Right lobe of liver (tissue), 4 donors: ENCODE data around the gene GRM2.

Source experiments
- POLR2A ChIP-seq: fragments of 450-650 bp; IDR thresholded peaks from one replicate; pipeline ENCODE4 v1.6.1; 2017; ENCODE audit warnings: antibody characterized with exemption, mild to moderate bottlenecking
- TF ChIP-seq, protein P1 (sequence below), 4 donors: fragments of 200-600 bp in 3 of 4; fragments of 450-650 bp in 1 of 4; IDR thresholded peaks; one replicate each; pipeline versions ENCODE4 v1.5.1 to v1.8.0; 2016 to 2022; ENCODE audit warnings: antibody characterized with exemption in 4 of 4, mild to moderate bottlenecking in 2 of 4
- donor health status: DM: no; HTN: no; CAD: no.
- donor health status: DM: no; HTN: no; CAD: no.
- donor health status: DM: no; HTN: yes; CAD: no.

DNA sequence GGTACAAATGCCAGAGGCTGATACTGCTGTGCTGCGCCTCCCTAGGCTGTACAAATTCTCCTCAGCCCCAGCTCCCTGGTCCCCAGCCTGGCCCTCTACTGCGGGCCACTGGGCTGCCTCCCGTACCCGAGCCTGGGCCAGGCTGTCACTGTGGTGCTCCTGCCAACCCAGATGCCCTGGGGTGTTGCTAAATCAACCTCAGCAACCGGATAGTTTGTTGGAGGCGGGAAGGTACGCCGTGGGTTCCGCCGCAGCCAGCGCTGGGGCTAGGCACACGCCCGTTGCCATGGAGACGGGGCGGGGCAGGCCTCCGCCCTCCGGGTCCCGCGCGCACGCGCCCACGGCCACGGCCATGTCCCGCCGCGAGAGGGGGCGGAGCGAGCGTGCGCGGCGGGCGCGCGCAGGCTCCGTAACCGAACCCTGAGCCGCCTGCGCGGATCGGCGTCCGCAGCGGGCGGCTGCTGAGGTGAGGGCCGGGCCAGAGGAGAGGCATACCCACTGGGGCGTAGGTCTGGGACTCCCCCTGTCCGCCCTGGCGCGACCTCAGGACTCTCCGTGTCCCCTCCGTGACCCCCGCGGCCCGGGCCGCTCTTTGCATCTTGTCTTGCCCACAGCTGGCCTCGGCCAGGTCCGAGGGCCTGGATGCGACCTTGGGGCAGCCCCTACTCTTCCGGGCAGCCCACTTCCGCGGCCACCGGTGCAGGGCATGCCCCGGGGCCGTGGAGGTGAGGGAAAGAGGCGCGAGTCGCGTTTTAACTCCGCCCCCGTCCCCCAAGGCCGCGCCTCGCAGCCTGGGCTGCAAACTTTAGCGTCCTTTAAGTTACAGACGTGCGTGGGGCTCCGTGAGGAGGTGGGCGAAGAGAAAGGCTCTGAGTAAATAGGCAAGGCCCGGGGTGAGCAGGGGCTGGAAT is 35.8 kb upstream of the GRM2 start, which contains the start of gene TEX264:
- TF ChIP-seq, protein P1, sequence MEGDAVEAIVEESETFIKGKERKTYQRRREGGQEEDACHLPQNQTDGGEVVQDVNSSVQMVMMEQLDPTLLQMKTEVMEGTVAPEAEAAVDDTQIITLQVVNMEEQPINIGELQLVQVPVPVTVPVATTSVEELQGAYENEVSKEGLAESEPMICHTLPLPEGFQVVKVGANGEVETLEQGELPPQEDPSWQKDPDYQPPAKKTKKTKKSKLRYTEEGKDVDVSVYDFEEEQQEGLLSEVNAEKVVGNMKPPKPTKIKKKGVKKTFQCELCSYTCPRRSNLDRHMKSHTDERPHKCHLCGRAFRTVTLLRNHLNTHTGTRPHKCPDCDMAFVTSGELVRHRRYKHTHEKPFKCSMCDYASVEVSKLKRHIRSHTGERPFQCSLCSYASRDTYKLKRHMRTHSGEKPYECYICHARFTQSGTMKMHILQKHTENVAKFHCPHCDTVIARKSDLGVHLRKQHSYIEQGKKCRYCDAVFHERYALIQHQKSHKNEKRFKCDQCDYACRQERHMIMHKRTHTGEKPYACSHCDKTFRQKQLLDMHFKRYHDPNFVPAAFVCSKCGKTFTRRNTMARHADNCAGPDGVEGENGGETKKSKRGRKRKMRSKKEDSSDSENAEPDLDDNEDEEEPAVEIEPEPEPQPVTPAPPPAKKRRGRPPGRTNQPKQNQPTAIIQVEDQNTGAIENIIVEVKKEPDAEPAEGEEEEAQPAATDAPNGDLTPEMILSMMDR (IDR thresholded peaks at IDR 0.05): peak in 1 of 4 donors; percentile 4
- peak; percentile 75 for TF ChIP-seq POLR2A
